HEK293 (cell line): ENCODE measurements around the gene MACC1.

ENCODE experiments used
- CTCF ChIP-seq: fragments of 450-650 bp; formaldehyde crosslinking; IDR thresholded peaks from 2 replicates; pipeline ENCODE4 v1.5.1; 2016; ENCODE audit warnings: missing biosample characterization, missing genetic modification characterization
- EGR2 ChIP-seq: fragments of 450-650 bp; formaldehyde crosslinking; IDR thresholded peaks from 2 replicates; pipeline ENCODE4 v1.5.1; 2016; ENCODE audit warnings: low read depth, missing biosample characterization, missing genetic modification characterization

GRCh38 chr7:20223356-20223755 lies 6.2 kb upstream of the MACC1 start:
- no peak for TF ChIP-seq EGR2
- TF ChIP-seq CTCF (tag by site-specific recombination): no peak
